Thyroid gland (tissue), 4 donors: ENCODE results near the gene FOXF1.

Experiments used
- POLR2A ChIP-seq, 2 donors: fragments of 450-650 bp; IDR thresholded peaks; one replicate each; pipeline ENCODE4 v1.6.1; 2017; ENCODE audit warnings: antibody characterized with exemption in 2 of 2, mild to moderate bottlenecking in 2 of 2, moderate library complexity in 1 of 2
- TF ChIP-seq, protein P1 (sequence below), 6 experiments: fragments of 200-600 bp in 3 of 6; fragments of 450-650 bp in 3 of 6; sonication (generic) in 3 of 6; IDR thresholded peaks; one replicate each; pipeline ENCODE4 v1.5.1; 2016 to 2019; ENCODE audit warnings: antibody characterized with exemption in 6 of 6, mild to moderate bottlenecking in 2 of 6, inconsistent platforms in 1 of 6, moderate library complexity in 1 of 6

DNA sequence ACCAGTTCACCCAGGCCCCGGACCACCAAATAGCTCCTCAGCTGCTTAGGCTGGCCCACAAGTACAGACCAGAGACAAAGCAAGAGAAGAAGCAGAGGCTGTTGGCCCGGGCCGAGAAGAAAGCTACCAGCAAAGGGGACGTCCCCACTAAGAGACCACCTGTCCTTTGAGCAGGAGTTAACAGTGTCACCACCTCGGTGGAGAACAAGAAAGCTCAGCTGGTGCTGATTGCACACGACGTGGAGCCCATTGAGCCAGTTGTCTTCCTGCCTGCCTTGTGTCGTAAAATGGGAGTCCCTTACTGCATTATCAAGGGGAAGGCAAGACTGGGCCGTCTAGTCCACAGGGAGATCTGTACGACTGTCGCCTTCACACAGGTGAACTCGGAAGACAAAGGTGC, 15.4 kb downstream of the FOXF1 start:
- no peak for TF ChIP-seq POLR2A (IDR thresholded peaks at IDR 0.05)
- TF ChIP-seq, protein P1, sequence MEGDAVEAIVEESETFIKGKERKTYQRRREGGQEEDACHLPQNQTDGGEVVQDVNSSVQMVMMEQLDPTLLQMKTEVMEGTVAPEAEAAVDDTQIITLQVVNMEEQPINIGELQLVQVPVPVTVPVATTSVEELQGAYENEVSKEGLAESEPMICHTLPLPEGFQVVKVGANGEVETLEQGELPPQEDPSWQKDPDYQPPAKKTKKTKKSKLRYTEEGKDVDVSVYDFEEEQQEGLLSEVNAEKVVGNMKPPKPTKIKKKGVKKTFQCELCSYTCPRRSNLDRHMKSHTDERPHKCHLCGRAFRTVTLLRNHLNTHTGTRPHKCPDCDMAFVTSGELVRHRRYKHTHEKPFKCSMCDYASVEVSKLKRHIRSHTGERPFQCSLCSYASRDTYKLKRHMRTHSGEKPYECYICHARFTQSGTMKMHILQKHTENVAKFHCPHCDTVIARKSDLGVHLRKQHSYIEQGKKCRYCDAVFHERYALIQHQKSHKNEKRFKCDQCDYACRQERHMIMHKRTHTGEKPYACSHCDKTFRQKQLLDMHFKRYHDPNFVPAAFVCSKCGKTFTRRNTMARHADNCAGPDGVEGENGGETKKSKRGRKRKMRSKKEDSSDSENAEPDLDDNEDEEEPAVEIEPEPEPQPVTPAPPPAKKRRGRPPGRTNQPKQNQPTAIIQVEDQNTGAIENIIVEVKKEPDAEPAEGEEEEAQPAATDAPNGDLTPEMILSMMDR (IDR thresholded peaks at IDR 0.05) = no peak
